HG03575 (cell line): ENCODE measurements around the gene ANKRD13D.
"Not testable (repeated sequence)": the region's sequence is repeated elsewhere in the genome, so short reads cannot be mapped to it uniquely, and the experiment has no call there.

Experiments
- ATAC-seq: cut with Tn5 transposase; IDR thresholded peaks from one replicate; pipeline ENCODE4 v1.9.1; 2021; ENCODE audit not compliant: unreplicated experiment, insufficient number of reproducible peaks, low FRiP score; ENCODE audit errors: extremely low read depth

The ANKRD13D gene

DNA sequence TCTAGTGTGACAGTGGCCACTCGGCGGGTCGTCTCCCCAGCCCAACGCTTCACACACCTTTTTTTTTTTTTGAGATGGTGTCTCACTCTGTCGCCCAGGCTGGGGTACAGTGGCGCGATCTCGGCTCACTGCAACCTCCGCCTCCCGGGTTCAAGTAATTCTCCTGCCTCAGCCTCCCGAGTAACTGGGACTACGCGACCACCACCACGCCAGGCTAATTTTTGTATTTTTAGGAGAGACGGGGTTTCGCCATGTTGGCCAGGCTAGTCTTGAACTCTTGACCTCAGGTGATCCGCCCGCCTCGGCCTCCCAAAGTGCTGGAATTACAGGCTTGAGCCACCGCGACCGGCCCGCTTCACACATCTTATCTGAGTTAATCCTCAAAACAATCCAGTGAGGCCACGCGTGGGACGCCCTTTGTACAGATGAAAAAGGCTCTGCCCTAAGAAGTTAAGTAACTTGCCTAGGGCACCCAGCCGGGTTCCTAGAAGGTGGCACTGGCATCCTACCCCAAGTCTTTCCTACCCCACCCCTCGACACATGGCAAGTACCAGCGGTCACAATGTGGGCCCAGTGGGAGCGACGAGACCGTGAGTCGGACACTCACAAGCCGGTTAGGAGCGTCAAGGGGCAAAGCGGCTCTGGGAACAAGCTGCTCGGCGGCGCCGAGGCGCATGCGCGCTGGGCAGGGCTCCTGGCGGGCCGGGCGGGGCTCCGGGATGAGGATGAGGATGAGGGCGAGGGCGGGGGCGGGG is 28.0 kb upstream of the ANKRD13D start:
- ATAC-seq: not testable (repeated sequence)

DNA sequence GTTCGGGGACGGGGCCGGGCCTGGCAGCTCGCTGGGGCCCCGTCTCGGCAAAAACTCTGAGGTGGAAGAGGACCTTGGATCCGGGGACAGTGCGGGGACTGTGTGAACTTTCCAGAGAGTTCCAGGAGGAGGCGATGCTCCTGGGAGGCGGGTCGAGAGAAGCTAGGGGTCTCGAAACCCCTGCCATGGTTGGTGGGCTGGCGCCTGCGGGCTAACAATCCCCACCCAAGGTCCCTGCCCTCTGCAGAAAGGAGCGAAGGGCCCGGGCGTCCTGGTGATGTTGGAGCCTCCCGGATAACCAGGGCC is 27.5 kb upstream of the ANKRD13D start:
- no peak for ATAC-seq

DNA sequence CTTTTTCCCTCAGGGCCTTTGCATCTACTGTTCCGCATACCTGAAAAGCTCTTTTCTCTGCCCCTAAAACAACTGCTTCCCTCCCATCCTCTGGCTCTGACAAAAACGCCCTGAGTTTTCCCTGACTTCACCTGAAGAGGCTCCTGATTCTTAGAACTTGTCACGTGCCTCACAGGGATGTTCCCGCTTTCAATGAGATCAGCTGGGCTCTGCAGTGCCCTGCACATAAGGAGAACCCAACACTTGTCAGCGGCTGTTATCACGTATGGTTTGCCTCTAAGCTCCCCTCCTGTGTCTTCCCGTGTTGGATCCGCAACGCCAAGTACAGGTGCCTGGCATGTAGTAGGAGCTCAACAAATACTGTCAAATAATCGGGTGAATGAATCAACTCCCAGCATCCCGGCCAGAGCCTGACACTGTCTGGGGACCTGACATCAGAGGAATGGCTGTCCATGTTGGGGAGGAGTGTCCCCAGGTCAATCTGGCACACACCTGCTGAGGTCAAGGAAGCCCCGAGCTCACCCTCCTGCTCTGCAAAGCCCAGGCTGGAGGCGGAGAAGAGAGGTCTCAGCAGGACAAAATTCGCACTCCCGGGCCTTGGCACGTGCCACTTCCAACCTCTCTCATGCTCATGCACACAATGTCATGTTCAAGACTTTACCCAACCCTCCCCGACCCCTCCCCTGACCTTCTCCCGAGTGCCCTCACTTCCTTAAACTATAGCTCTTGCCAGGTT is 27.0 kb upstream of the ANKRD13D start:
- ATAC-seq: no peak

DNA sequence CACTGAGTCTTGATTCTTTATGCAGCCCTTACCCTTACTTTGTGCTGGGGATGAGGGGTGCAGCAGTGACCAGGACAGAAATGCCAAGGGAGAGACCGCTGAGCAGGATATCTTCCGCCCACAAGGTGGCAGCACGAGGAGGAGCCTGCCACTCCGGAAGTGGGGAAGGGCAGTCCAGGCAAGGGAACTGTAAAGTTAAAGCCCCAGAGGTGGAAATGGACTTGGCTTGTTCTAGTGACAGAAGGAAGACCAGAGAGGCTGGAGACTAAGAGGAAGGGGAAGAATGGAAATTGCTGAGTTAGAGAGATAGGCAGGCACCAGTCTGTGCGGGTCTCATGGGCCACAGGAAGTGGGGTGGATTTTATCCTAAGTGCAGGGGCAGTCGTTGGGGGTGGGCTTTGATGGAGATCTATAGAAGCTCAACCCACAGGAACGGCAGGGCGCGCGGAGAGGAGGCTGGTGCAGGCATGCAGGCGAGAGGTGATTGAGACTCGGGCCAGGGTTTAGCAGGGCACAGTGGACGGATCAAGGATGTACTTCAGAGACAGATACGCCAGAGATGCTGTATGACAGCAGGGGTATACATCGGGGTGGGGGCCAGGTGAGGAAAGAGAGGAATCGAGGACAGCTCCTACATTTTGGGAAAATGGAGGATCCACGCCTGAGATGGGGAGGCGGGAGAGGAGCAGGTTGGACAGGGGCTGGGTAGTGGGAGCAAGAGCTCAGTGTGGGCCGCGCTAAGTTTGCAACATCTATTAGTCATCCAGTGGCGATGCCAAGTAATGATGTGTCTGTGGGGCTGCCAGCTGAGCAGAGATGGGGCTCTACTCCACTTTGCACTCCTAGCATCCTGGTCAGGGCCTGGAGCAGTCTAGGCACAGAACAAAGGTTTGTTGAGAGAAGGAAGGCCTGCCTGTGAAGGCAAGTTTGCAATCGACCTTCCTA is 26.1 kb upstream of the ANKRD13D start:
- no peak for ATAC-seq

DNA sequence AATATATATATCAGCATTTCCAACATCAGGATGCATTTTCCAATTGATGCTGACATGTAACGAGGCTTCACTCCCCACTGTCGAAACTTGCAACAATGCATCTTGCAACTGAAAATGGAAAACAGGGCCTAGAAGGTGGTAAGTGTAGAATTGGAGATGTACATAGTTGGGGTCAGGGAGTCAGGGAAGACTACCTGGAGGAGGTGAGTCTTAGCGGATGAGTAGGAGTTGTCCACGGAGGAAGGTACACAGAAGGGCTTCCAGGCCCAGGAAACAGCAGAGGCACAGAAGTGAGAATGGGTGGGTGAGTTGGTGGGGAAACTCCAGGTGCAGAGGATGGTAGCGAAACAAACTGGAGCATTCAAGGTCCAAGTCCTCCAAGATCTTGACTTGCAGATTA is 24.8 kb upstream of the ANKRD13D start:
- ATAC-seq: no peak

DNA sequence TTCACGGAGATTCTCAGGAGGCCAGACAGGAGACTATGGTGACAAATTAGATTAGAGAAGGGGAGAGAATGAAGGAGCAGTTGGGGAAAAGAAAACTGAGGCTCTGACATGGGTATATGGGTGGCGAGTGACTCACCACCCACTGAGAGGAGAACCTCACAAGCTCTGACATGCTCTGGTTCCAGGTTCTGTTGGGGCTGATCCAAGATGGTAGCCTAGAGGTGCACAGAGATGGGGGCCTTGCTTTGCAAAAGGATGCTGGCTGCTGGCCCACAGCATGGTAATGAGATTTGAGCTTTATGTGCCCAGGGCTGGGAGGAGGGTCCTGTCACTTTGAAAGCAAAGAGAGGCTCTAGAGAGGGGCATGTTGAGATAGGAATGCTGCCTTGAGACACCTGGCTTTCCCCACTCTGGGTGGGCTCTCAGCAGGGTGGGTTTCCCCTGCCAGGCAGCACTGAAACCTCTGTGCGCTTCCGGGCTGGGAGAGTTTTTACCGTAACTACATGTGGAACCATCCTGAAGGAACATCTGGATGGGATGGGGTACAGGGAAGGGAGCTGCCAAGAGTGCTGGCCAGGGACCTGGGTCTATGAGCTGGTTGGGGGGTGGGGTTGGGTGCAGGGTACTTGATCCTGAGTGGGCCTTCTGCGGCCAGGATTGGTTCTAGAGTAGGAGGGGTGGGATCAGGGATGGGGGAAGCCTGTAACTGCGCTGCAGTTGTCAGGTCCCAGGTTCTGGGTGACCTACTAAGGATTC is 24.0 kb upstream of the ANKRD13D start:
- no peak for ATAC-seq

DNA sequence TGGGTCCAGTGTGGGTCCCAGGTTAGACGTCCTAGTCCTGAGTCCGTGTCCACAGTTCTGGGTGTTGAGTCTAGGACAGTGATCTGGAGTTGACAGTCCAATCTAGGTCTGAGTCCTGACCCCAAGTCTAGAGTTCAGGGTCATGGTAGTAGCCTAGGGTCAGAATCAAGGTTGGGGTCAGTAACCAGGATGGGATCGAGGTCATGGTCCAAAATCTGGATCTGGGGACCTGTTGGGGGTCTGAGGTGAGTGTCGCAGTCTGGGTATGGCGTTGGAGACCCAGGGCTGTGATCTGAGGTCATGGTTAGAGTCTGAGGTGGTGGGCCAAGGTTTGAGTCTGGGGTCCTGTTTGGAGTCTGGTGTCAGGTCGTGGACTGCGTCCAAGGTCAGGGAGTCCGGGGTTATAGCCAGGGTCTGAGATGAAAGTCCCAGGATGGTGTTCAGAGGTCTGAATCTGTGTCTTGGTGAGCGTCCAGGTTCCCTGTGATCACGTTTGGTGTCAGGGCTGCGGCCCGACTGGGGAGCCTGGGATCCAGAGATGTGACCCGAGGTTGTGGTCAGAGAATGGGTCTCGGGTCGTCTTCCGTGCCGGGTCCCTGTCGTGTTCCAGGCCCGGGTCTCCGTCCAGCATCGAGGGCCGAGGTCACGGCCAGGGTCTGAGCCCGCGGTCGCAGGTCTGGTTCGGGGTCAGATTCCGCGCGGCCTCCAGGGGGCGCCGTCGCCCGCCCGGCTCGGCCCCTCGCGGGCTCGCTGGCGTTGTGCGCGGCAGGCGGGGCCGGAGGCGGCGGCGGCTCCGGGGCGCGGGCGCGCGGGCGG is 23.3 kb upstream of the ANKRD13D start:
- ATAC-seq: no peak

DNA sequence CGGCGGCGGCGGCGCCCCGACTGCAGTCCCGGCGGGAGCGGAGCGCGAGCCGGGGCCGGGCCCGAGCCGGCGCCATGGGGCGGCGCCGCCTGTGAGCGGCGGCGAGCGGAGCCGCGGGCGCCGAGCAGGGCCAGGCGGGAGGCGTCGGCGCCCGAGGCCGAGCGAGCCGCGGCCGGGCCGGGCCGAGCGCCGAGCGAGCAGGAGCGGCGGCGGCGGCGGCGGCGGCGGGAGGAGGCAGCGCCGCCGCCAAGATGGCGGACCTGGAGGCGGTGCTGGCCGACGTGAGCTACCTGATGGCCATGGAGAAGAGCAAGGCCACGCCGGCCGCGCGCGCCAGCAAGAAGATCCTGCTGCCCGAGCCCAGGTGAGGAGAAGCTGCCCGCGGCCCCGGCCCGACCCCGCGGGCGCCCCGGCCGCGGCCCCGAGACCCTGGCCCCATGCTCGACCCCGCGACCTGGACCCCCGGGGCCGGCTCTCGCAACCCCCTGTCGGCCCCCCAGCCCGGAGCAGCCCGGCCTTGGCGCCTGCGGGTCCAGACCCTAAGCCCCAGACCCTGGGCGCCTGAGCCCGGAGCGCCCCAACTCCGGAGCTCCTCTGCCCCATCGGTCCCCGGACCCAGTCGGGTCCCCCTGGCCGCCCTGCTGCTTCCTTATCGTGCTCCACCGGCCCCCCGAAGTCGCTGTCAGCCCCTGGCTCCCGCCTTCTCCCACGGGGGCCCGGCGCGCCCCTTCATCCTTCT is 22.5 kb upstream of the ANKRD13D start, which contains the start of gene GRK2:
TSS of gene GRK2 (plus strand) at position 25 of the 739 bp plus-strand sequence. CDS start at position 252, 227 bp downstream.
- no peak for ATAC-seq

DNA sequence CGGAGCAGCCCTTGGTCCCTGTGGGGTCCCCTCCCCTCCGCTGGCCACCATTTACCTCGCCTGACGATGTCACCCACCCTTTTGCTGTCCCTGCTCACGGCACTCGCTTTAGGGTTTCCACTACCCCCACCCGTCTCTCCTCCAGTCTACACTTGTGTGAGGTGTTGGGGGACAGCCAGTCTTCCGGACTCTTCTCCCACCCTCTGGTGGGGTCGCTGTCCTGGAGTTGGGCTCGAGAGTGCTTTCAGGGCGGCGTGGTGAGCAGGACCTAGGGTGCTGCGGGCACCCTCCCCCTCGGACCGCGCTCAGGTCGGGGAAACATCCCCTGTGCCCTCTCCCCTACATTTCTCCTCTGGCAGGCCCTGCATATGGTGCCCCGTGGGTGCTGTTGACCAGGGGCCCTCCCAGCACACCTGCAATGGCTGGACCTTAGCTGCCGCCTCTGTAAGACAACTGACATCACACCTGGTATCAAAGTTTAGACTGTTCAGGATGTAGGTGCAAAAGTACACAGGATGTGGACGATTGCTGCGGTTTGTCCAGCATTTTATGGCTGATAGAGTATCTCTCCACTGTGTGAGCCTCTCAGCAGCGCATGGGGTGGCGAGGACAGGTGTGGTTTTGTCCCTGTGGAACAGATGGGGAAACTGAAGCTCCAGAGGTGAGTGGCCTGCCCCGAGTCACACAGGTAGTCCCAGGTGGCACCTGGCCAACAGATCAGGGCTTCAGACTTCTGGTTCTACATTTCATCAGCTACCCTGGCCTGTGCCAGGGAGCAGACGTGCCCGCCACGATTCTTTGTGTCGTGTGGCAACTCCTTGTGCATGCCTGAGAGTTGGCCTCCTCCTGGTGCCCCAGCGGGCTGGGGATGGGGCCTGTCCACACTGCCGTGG is 21.7 kb upstream of the ANKRD13D start:
- no peak for ATAC-seq

DNA sequence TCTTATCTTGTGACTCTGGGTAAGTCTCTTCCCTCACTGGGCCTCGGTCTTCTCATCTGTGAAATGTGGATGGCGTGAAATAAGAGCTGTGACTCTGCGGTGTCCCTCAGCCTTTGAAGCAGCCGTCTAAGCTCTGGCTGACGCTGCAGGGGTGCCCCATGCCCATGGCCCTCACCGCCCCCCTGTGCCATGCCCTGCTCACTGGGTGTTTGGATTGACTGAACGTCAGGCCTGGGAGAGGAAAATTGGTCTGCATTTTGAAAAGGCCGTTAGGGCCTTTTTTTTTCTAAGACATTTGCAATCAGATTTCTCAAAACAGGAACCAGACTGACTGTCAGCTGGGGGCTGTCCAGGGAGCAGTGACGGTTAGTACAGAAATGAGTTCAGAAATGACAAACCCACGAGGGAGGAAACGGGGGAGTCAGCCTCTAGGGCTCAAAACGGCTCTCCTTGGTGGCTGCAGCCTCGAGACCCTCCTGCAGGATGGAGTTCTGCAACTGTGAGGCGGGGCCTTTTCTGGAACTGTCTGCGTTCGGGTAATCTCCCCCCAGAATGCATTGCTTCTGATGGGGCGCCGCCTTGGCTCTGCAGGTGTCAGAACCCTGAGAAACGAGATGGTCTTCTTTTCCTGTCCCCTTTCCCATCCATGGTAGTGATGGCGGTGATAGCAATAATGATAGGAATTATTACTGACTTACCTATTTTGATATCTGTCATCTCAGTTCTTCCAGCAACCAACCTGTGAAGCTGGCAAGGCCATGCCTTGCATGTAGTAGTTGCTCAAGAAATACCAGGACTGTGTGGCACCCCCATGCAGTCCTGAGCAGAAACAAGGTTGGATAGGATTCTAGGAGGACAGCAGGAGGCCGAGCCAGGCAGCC is 20.8 kb upstream of the ANKRD13D start:
- ATAC-seq: no peak

DNA sequence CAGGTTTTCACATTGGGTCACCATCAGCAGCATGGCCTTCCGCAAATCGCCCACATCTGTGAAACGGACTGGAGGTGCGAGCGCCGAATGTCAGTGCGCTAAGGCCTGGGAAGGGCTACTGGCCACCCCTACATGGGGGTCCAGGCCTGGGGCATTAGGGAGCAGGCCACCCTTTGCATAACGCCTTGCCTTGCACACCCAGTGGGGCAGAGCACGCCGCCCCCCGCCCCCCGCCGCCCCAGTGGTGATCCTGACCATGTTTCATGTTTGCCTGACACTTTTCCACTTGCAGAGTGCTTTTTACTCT is 20.2 kb upstream of the ANKRD13D start:
- no peak for ATAC-seq

DNA sequence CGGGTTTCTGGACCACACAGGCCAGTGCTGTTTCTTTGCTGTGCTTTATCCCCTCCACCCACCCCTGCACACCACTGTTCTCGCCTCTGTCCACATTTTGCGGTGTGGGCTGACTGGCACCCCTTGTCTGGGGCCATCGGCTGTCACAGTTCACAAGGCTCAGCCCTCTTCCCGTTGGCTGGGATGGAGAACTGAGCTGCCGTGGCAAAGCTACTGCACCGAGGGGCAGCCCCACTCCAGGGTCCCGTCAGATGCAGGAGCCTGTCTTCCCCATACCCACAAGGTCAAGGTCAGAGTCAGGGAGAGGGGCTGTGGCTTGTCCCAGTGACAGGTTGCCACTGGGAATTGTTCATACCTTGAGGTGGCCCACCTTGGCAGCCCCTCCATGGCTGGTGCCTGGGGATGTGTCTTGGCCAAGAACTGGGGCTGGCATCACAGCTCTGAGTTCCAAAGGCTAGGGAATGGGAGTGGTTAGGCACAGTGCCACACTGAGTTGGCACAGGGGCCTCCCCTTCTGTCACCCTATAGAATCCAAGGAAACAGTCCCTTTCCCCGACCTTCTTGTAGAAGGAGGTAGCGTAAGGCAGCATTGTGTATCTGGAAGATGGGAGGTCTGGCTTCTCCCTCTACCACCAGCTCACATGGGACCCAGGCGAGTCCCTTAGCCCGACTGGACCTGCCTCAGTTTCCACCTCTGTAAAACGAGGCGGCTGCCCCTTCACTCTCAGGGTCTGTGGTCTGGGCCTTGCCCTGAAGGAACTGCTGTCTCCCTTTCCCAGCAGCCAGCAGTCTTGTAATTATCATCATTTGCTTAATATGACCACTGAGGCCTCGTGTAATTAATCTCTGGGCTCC is 19.5 kb upstream of the ANKRD13D start:
- ATAC-seq: no peak

DNA sequence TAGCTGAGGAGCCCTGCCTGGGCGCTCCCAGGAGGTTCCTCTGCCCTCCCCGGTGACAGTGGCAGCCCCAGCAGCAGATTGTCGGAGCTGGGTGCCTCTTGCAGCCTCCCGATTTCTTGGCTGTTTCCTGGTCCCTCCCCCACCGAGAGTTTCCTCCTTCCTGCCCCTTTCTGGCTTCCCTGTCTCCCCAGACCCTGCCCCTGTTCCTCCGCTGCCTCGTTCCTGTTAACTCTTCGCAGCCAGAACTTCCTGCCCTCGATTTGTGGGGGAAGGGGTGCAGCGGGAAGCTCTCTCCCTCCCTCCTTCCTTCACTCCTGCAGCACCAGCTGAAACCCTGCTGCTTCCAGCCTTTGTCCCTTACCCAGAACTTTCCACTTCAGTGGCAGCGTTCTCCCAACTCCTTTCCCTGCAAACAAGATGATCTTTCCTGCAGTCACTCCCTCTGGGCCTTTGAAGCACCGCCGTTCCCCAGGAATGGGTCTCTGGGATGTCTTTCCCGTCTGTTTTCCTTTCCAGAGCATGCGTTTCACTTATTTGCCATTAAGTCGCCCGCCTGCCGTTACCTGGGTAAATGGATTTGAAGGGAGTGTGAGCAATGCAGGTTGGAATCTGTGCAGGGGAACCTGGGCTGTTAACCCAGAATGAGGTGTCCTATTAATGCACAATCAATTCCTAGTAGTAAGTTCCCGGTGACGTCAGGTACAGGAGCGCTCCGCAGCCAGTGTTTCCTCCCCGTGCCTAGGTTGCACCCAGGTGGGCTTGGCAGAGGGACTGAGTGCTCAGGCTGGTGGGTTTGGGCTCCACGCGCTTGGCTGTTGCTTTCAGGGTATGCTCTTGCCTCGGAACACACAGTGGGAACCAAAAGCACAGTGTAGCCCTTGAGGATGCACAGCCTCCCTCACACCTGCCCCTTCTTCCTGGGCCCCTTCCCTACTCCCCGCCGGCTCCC is 18.6 kb upstream of the ANKRD13D start:
- no peak for ATAC-seq

DNA sequence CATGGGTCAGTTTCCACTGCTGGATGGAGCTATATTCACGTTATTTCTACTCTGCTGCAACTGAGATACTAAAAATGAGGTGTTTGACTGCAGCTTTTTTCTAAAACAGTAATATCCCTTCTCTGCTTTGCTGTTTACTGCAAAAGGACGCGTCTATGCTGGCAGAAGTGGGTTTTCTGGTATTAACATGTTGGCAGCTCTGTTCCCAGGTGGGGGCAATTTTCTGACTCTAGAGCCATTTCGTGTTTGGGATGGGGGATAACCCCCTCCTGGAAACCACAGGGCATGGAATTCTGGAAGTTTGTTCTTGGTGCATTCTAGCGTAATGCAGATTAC is 17.9 kb upstream of the ANKRD13D start:
- ATAC-seq: no peak
